GM12891 (cell line): ENCODE measurements around the gene SLC10A7.

Experiments
- POLR2A ChIP-seq: IDR thresholded peaks from 2 replicates; pipeline ENCODE4 v1.6.1; 2011; ENCODE audit warnings: low read depth, low read length, control low read depth
- POLR2AphosphoS5 ChIP-seq: IDR thresholded peaks from 2 replicates; pipeline ENCODE4 v1.6.1; 2011; ENCODE audit warnings: low read depth, low read length, control low read depth
- SPI1 ChIP-seq: IDR thresholded peaks from 2 replicates; pipeline ENCODE4 v1.6.1; 2011; ENCODE audit warnings: low read depth, low read length, control low read depth
- TAF1 ChIP-seq: IDR thresholded peaks from 2 replicates; pipeline ENCODE4 v1.6.1; 2011; ENCODE audit warnings: low read depth, low read length, control low read depth

GRCh38 chr4:146401274-146401673 lies 120.5 kb downstream of the SLC10A7 start:
- TF ChIP-seq POLR2A (no peak), POLR2AphosphoS5 (no peak), TAF1 (no peak), SPI1 (no peak)
